ENCODE data around the gene CNST.
"Not testable (repeated sequence)": the region's sequence is repeated elsewhere in the genome, so short reads cannot be mapped to it uniquely, and the experiment has no call there.

CNST gene

DNA sequence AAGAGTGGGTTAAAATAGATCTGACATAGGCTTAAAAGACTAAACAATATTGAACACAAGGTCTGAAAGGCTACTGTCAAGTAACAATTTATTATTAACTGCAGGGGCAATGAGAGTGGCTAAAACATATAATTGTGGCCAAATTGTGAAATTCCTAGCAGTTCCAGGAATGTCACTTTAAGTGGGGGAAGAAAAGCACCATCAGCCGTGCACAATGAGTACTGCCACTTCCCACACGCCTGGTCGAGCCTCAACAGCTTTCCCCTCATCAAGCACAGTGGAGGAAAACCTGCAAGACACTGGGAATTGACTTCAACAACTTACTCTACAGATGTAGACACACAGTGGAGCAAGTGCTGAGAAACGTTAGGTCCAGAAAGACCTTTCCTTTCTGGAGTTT, 16.6 kb upstream of the CNST start:
- Histone ChIP-seq H3K4me2 (no peak overlapping the region), H3K36me3 (peaks cover 84 to 100% (median 98%) of the 10 kb centered on the region in 11 experiments), H3K9me3 (replicated peaks in 1 of 11) (no peaks in the 10 kb centered on the region), H3K9ac (no peak overlapping the region), H3K27ac (no peak overlapping the region), H3K27me3 (no peaks in the 10 kb centered on the region), H3K4me3 (no peak overlapping the region), H3K4me1 (no peaks in the 10 kb centered on the region), H4K20me1 (peaks cover 0 to 56% (median 22%) of the 10 kb centered on the region in 11 experiments; a peak in 12 of 22 replicates)
- no peak for TF ChIP-seq Cebpa-rat (IDR thresholded peaks at IDR 0.05)

GRCh38 chr1:246550402-246550801, 15.9 kb upstream of the CNST start:
- Histone ChIP-seq H4K20me1 (peaks cover 0 to 64% (median 24%) of the 10 kb centered on the region in 11 experiments; a peak in 12 of 22 replicates), H3K27ac (no peak overlapping the region), H3K9ac (no peak overlapping the region), H3K4me3 (no peak overlapping the region), H3K4me2 (no peak overlapping the region), H3K36me3 (peaks cover 85 to 100% (median 99%) of the 10 kb centered on the region in 11 experiments), H3K9me3 (replicated peaks in 1 of 11) (no peaks in the 10 kb centered on the region), H3K4me1 (no peaks in the 10 kb centered on the region), H3K27me3 (no peaks in the 10 kb centered on the region)
- no peak for TF ChIP-seq Cebpa-rat (IDR thresholded peaks at IDR 0.05)

- Histone ChIP-seq H3K27ac (no peak overlapping the region), H3K4me3 (no peak overlapping the region), H3K36me3 (peaks cover 94 to 100% (median 99%) of the 10 kb centered on the region in 11 experiments)
These were observed 14.1 kb upstream of the CNST start for GRCh38 chr1:246552110-246552509.

GRCh38 chr1:246554201-246554600, 12.1 kb upstream of the CNST start:
- TF ChIP-seq Cebpa-rat (IDR thresholded peaks at IDR 0.05), result no peak
- no peak overlapping the region for H3K9ac ChIP-seq
- H3K36me3 ChIP-seq, result peaks cover 90 to 100% (median 99%) of the 10 kb centered on the region in 11 experiments

More at GRCh38 chr1:246552110-246552509, 14.1 kb upstream of the CNST start:
- no peaks in the 10 kb centered on the region for H3K27me3 ChIP-seq
- H3K9ac ChIP-seq, result no peak overlapping the region
- H3K9me3 ChIP-seq (replicated peaks in 1 of 11), result no peaks in the 10 kb centered on the region
- no peak for TF ChIP-seq Cebpa-rat (IDR thresholded peaks at IDR 0.05)
- no peak overlapping the region for H3K4me2 ChIP-seq
- no peaks in the 10 kb centered on the region for H3K4me1 ChIP-seq
- peaks cover 0 to 81% (median 31%) of the 10 kb centered on the region in 11 experiments; a peak in 13 of 22 replicates for H4K20me1 ChIP-seq

DNA sequence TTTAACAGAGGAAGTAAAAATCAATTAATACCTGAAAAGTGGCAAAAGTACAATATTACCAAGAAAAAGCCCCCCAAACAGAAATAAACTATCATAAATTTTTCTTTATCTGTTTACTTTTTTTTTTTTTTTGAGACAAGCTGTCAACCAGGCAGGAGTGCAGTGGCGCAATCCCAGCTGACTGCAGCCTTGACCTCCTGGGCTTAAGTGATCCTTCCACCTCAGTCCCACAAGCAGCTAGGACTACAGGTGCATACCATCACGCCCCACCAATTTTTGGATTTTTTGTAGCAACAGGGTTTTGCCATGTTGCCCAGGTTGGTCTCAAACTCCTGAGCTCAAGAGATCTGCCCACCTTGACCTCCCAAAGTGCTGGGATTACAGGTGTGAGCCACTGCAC, 8.2 kb upstream of the CNST start:
- Histone ChIP-seq H3K9me3 (replicated peaks in 1 of 11) (no peaks in the 10 kb centered on the region), H3K4me3 (no peak overlapping the region), H3K27ac (no peak overlapping the region), H3K4me2 (no peak overlapping the region), H3K4me1 (no peaks in the 10 kb centered on the region), H3K36me3 (peaks cover 83 to 97% (median 93%) of the 10 kb centered on the region in 11 experiments), H3K27me3 (no peaks in the 10 kb centered on the region), H3K9ac (no peak overlapping the region), H4K20me1 (peaks cover 0 to 89% (median 40%) of the 10 kb centered on the region in 11 experiments; a peak in 14 of 22 replicates)
- TF ChIP-seq Cebpa-rat (IDR thresholded peaks at IDR 0.05), result no peak

More at GRCh38 chr1:246554201-246554600, 12.1 kb upstream of the CNST start:
- no peaks in the 10 kb centered on the region for H3K9me3 ChIP-seq (replicated peaks in 1 of 11)
- H3K4me1 ChIP-seq, result no peaks in the 10 kb centered on the region
- no peaks in the 10 kb centered on the region for H3K27me3 ChIP-seq
- H3K4me3 ChIP-seq, result no peak overlapping the region
- H3K4me2 ChIP-seq, result no peak overlapping the region
- peaks cover 0 to 97% (median 37%) of the 10 kb centered on the region in 11 experiments; a peak in 14 of 22 replicates for H4K20me1 ChIP-seq
- H3K27ac ChIP-seq, result no peak overlapping the region

GRCh38 chr1:246559310-246559709, 6.9 kb upstream of the CNST start:
- no peaks in the 10 kb centered on the region for H3K27me3 ChIP-seq
- TF ChIP-seq Cebpa-rat (IDR thresholded peaks at IDR 0.05), result no peak
- H3K4me2 ChIP-seq, result no peak overlapping the region
- H4K20me1 ChIP-seq, result peaks cover 0 to 89% (median 37%) of the 10 kb centered on the region in 11 experiments; a peak in 14 of 22 replicates
- no peak overlapping the region for H3K27ac ChIP-seq
- H3K4me1 ChIP-seq, result peaks cover 6 to 8% (median 7%) of the 10 kb centered on the region in 10 experiments; a peak in 19 of 20 replicates
- no peaks in the 10 kb centered on the region for H3K9me3 ChIP-seq (replicated peaks in 1 of 11)
- no peak overlapping the region for H3K9ac ChIP-seq
- peaks cover 76 to 97% (median 93%) of the 10 kb centered on the region in 11 experiments for H3K36me3 ChIP-seq
- H3K4me3 ChIP-seq, result no peak overlapping the region

GRCh38 chr1:246560833-246561232, 5.4 kb upstream of the CNST start:
- peaks cover 17 to 20% (median 18%) of the 10 kb centered on the region in 10 experiments for H3K4me1 ChIP-seq
- not testable (repeated sequence) for H3K27ac ChIP-seq; H3K4me3 ChIP-seq; H3K4me2 ChIP-seq; H3K27me3 ChIP-seq; H3K9ac ChIP-seq; H3K9me3 ChIP-seq (replicated peaks in 1 of 11)
- H4K20me1 ChIP-seq, result peaks cover 0 to 88% (median 46%) of the 10 kb centered on the region in 11 experiments; a peak in 14 of 22 replicates
- H3K36me3 ChIP-seq, result peaks cover 61 to 86% (median 79%) of the 10 kb centered on the region in 11 experiments

- Histone ChIP-seq H3K9me3 (replicated peaks in 1 of 11) (no peaks in the 10 kb centered on the region), H3K27ac (peak overlapping the region; percentile 68 to 89 (median 84)), H3K36me3 (peaks cover 23 to 44% (median 37%) of the 10 kb centered on the region in 11 experiments), H3K9ac (peak overlapping the region; percentile 86 to 93 (median 89)), H3K4me3 (peak overlapping the region; percentile 88 to 99 (median 95)), H3K27me3 (no peaks in the 10 kb centered on the region), H3K4me2 (peak overlapping the region; percentile 89 to 99 (median 93)), H4K20me1 (peaks cover 0 to 48% (median 17%) of the 10 kb centered on the region in 11 experiments; a peak in 11 of 22 replicates), H3K4me1 (peaks cover 41 to 47% (median 45%) of the 10 kb centered on the region in 10 experiments)
- TF ChIP-seq Cebpa-rat (IDR thresholded peaks at IDR 0.05), result no peak
These were observed 1.2 kb upstream of the CNST start for GRCh38 chr1:246564839-246565750.

DNA sequence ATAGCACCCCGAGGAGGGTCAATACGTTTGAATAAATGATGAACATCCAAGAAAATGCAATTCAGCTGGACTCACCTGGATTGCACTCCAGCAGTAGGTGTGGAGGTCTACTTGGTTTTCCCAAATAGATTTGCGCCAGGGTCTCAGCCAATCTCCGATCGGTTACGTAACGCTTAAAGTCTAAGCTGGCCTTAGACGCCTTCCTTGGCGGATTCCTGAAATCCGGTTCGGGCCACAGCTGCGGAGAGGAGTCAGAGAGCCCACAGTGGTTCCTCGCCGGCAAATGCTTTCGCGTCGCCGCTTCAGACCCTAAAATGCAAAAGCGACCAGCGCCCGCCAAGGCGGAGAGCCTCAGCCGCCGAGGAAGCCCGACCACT, 517 bp upstream of the CNST start:
- peaks cover 16 to 37% (median 30%) of the 10 kb centered on the region in 11 experiments for H3K36me3 ChIP-seq
- peak overlapping the region; percentile 89 to 99 (median 93) for H3K4me2 ChIP-seq
- H3K4me1 ChIP-seq, result peaks cover 47 to 54% (median 52%) of the 10 kb centered on the region in 10 experiments
- peak overlapping the region; percentile 86 to 93 (median 89) for H3K9ac ChIP-seq
- TF ChIP-seq Cebpa-rat (IDR thresholded peaks at IDR 0.05), result peak in 1 of 11 experiments; percentile 34; a peak in 1 of 22 replicates
- H3K4me3 ChIP-seq, result peak overlapping the region; percentile 88 to 99 (median 95)
- no peaks in the 10 kb centered on the region for H3K27me3 ChIP-seq
- H3K9me3 ChIP-seq (replicated peaks in 1 of 11), result no peaks in the 10 kb centered on the region
- H4K20me1 ChIP-seq, result peaks cover 0 to 42% (median 10%) of the 10 kb centered on the region in 11 experiments; a peak in 8 of 22 replicates
- H3K27ac ChIP-seq, result peak overlapping the region; percentile 68 to 89 (median 84)
